CD4-positive, alpha-beta T cell (primary cell): ENCODE measurements around the gene PDRG1. TPM values are rescaled to one million over a fixed set of nuclear protein-coding genes. Genes with fewer than 3 reads are reported as not detected.

Experiments used
- ATAC-seq: fragments of 200-7000 bp; cut with Tn5 transposase; one replicate; pipeline ENCODE4 v1.10.0; 2022; ENCODE audit warnings: mild to moderate bottlenecking; ENCODE audit not compliant: poor library complexity
- CTCF ChIA-PET: fragments of 350-600 bp; sonication (Branson Sonifier 250); formaldehyde crosslinking; loops from one replicate; lab custom pipeline; 2021; ENCODE audit warnings: antibody characterized with exemption, inconsistent platforms; lab: Charles Lee
- POLR2A ChIA-PET: fragments of 350-600 bp; sonication (Branson Sonifier 250); formaldehyde crosslinking; loops from one replicate; lab custom pipeline; 2021; ENCODE audit warnings: antibody characterized with exemption, inconsistent platforms; lab: Charles Lee
- DNase-seq, 14 experiments: peaks; one replicate each; pipeline ENCODE4 v3.0.0-alpha.2; 2013 to 2020; ENCODE audit warnings: mixed read lengths in 2 of 14
- H3K27ac ChIP-seq, 2 donors: one replicate each; pipeline versions ENCODE4 v1.5.1 to v1.7.0; 2013; ENCODE audit warnings: low read length in 2 of 2, low read depth in 1 of 2, mild to moderate bottlenecking in 1 of 2
- H3K27me3 ChIP-seq, 2 experiments: 1 replicate in 1 of 2; 2 replicates in 1 of 2; pipeline versions ENCODE4 v1.6.1 to v1.7.0; 2013; ENCODE audit warnings: low read length in 2 of 2, control low read depth in 1 of 2, mild to moderate bottlenecking in 1 of 2, moderate library complexity in 1 of 2; ENCODE audit not compliant: insufficient read depth in 2 of 2, control insufficient read depth in 1 of 2
- H3K36me3 ChIP-seq: one replicate; pipeline ENCODE4 v1.6.1; 2013; ENCODE audit warnings: low read length, control low read depth; ENCODE audit not compliant: insufficient read depth
- H3K4me1 ChIP-seq: one replicate; pipeline ENCODE4 v1.6.1; 2013; ENCODE audit warnings: low read length, control low read depth; ENCODE audit not compliant: insufficient read depth
- H3K4me3 ChIP-seq: one replicate; pipeline ENCODE4 v1.5.1; 2013; ENCODE audit warnings: mild to moderate bottlenecking, low read length, moderate library complexity
- H3K9me3 ChIP-seq, 2 experiments: 1 replicate in 1 of 2; 2 replicates in 1 of 2; pipeline versions ENCODE4 v1.6.1 to v1.7.0; 2013; ENCODE audit warnings: low read length in 2 of 2, mild to moderate bottlenecking in 2 of 2, control low read depth in 1 of 2, moderate library complexity in 1 of 2; ENCODE audit not compliant: control insufficient read depth in 1 of 2, insufficient read depth in 1 of 2
- H3K27ac Mint-ChIP-seq: one replicate; pipeline ENCODE4 v1.8.0; 2020; ENCODE audit warnings: mixed read lengths
- H3K27me3 Mint-ChIP-seq: one replicate; pipeline ENCODE4 v1.8.0; 2021; ENCODE audit warnings: mixed read lengths
- H3K36me3 Mint-ChIP-seq: one replicate; pipeline ENCODE4 v1.8.0; 2021; ENCODE audit warnings: low read depth, mixed read lengths
- H3K4me1 Mint-ChIP-seq: one replicate; pipeline ENCODE4 v1.8.0; 2021; ENCODE audit warnings: low read depth, mixed read lengths
- H3K4me3 Mint-ChIP-seq: one replicate; pipeline ENCODE4 v1.8.0; 2020; ENCODE audit warnings: mild to moderate bottlenecking, mixed read lengths
- H3K9me3 Mint-ChIP-seq: one replicate; pipeline ENCODE4 v1.8.0; 2020; ENCODE audit warnings: mixed read lengths
- intact Hi-C, 2 experiments: fragments of 100-400 bp; cut with DNase I in 1 of 2; cut with micrococcal nuclease in 1 of 2; formaldehyde crosslinking; loops; one replicate each; pipeline versions ENCODE4 v1.15.1 to v1.9.0; 2023 to 2025; cut with DNase I, micrococcal nuclease
- total RNA-seq, 174 experiments: library from RNA in 2 of 174; stranded (reverse) in 2 of 174; gene quantifications; one replicate each; pipeline ENCODE4 v1.2.3 and lab custom pipeline; 2021 to 2026
- TF ChIP-seq, protein P1 (sequence below): fragments of 200-600 bp; IDR thresholded peaks from one replicate; pipeline ENCODE4 v1.8.0; 2022; ENCODE audit warnings: antibody characterized with exemption, mild to moderate bottlenecking

The PDRG1 gene
- total RNA-seq, 2 experiments from 2014 or later, result 6.5 to 7.1 TPM

DNA sequence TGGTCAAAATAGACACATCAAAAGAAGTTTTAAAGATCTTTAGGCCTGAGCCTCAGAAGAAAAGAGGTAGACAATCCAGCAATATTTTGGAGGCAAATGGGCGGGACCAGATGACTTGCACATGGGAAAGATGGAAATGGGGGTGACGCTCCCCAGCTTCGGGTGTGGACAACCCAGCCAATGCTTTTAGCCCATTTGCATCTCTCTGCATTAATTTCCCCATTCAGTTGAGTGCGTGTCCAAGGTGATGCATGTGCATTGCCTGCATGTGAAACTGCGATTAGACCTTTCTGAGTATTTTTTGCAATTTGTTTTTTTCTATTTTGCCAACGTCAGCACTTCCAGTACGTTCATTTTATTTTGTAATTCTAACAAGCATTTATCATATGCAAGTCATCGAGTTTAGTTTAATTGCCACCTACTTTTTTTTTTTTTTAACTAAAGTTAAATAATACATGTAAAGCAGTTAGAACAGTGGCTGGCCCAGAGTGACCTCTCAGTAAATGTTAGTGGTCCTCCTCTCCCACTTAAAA lies 24.2 kb downstream of the PDRG1 start:
- intact Hi-C loops, result no loop called here
- ChIA-PET POLR2A (no interaction called here), CTCF (no interaction called here)
- Mint-ChIP-seq H3K36me3 (no peaks in the 10 kb centered on the region), H3K4me3 (no peak overlapping the region), H3K27me3 (peaks cover 39% of the 10 kb centered on the region), H3K27ac (no peak overlapping the region), H3K4me1 (no peaks in the 10 kb centered on the region), H3K9me3 (no peaks in the 10 kb centered on the region)
- Histone ChIP-seq H3K36me3 (no peaks in the 10 kb centered on the region), H3K27ac (no peak overlapping the region), H3K4me3 (no peak overlapping the region), H3K27me3 (peaks cover 7 to 12% of the 10 kb centered on the region in 2 experiments), H3K4me1 (no peaks in the 10 kb centered on the region), H3K9me3 (no peaks in the 10 kb centered on the region)
- no peak for ATAC-seq
- TF ChIP-seq, protein P1, sequence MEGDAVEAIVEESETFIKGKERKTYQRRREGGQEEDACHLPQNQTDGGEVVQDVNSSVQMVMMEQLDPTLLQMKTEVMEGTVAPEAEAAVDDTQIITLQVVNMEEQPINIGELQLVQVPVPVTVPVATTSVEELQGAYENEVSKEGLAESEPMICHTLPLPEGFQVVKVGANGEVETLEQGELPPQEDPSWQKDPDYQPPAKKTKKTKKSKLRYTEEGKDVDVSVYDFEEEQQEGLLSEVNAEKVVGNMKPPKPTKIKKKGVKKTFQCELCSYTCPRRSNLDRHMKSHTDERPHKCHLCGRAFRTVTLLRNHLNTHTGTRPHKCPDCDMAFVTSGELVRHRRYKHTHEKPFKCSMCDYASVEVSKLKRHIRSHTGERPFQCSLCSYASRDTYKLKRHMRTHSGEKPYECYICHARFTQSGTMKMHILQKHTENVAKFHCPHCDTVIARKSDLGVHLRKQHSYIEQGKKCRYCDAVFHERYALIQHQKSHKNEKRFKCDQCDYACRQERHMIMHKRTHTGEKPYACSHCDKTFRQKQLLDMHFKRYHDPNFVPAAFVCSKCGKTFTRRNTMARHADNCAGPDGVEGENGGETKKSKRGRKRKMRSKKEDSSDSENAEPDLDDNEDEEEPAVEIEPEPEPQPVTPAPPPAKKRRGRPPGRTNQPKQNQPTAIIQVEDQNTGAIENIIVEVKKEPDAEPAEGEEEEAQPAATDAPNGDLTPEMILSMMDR, result no peak
- DNase-seq, result no peak

DNA sequence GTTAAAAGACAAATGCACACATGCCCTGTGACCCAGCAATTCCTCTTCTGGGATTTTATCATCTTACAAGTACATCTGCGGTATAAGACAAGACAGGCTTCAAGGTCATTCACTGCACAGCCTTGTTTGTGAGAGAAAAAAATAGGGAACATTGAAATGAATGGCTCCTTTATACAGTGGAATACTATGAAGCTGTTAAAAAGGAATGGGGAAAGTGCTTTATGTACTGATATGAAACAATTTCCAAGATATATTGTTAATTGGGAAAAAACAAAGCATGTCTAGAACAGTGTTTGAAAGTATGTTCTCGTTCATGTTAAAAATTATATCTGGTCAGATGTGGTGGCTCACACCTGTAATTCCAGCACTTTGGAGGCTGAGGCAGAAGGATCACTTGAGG lies 25.4 kb downstream of the PDRG1 start:
- Histone ChIP-seq H3K27me3 (peaks cover 7 to 12% of the 10 kb centered on the region in 2 experiments), H3K4me1 (no peaks in the 10 kb centered on the region), H3K36me3 (no peaks in the 10 kb centered on the region), H3K27ac (no peak overlapping the region), H3K9me3 (no peaks in the 10 kb centered on the region), H3K4me3 (no peak overlapping the region)
- H3K36me3 Mint-ChIP-seq, result no peaks in the 10 kb centered on the region
- H3K9me3 Mint-ChIP-seq, result no peaks in the 10 kb centered on the region
- TF ChIP-seq, protein P1, result no peak
- intact Hi-C loops, result no loop called here
- no peak overlapping the region for H3K4me3 Mint-ChIP-seq
- ChIA-PET CTCF (interaction anchor here (0.5 kb wide), 1 partner anchor 21 kb away, joined by 3 read pairs; no protein-coding TSS in a partner anchor), POLR2A (no interaction called here)
- H3K27me3 Mint-ChIP-seq, result peaks cover 44% of the 10 kb centered on the region
- H3K27ac Mint-ChIP-seq, result no peak overlapping the region
- DNase-seq (no peak), ATAC-seq (no peak)
- no peaks in the 10 kb centered on the region for H3K4me1 Mint-ChIP-seq

DNA sequence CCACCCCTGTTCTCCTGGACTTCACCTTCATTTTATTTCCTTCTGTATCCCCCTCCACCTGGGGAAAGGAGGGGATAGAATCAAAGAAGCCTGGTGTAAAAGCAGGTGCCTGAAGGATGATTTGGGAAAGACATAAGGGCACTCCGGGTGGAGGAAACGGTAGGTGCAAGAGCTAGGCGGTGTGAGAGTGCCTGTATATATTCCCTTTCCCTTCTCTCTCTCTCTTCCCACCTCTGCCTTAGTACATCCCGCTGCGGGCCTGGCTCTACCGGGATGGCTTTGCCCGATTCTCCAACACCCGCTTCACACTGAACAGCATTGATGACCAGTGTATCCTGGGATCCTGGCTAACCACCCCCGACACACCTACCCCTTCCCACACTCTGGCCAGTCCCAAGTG lies 26.2 kb downstream of the PDRG1 start:
- Mint-ChIP-seq H3K27ac (no peak overlapping the region), H3K9me3 (no peaks in the 10 kb centered on the region), H3K4me3 (no peak overlapping the region), H3K27me3 (peaks cover 43% of the 10 kb centered on the region), H3K36me3 (no peaks in the 10 kb centered on the region), H3K4me1 (no peaks in the 10 kb centered on the region)
- Histone ChIP-seq H3K4me3 (no peak overlapping the region), H3K4me1 (no peaks in the 10 kb centered on the region), H3K36me3 (no peaks in the 10 kb centered on the region), H3K27me3 (peaks cover 7 to 12% of the 10 kb centered on the region in 2 experiments), H3K9me3 (peaks cover 0 to 1% of the 10 kb centered on the region in 2 experiments), H3K27ac (no peak overlapping the region)
- ChIA-PET POLR2A (no interaction called here), CTCF (no interaction called here)
- intact Hi-C loops, result no loop called here
- DNase-seq (no peak), ATAC-seq (no peak)
- TF ChIP-seq, protein P1, result no peak
